Thyroid gland (tissue), 4 donors: ENCODE data around the gene KIF25. TPM values are rescaled to one million over a fixed set of nuclear protein-coding genes. Genes with fewer than 3 reads are reported as not detected.

Experiments
- DNase-seq, 2 donors: peaks; one replicate each; pipeline ENCODE4 v3.0.0-alpha.2; 2019
- H3K27ac ChIP-seq, 3 donors: fragments of 200-600 bp; sonication (generic); 1 replicate in 2 of 3; 2 replicates in 1 of 3; pipeline ENCODE4 v1.5.1; 2016 to 2019; ENCODE audit warnings: mild to moderate bottlenecking in 1 of 3, moderate library complexity in 1 of 3
- H3K27me3 ChIP-seq: fragments of 200-600 bp; sonication (generic); one replicate; pipeline ENCODE4 v1.5.1; 2019
- H3K36me3 ChIP-seq, 2 donors: fragments of 200-600 bp; sonication (generic); one replicate each; pipeline ENCODE4 v1.5.1; 2016 to 2019
- H3K4me1 ChIP-seq, 2 donors: fragments of 200-600 bp; sonication (generic); one replicate each; pipeline ENCODE4 v1.5.1; 2017 to 2019
- H3K4me3 ChIP-seq, 3 donors: fragments of 200-600 bp; sonication (generic); replicated peaks in 1 of 3; 1 replicate in 2 of 3; 2 replicates in 1 of 3; pipeline ENCODE4 v1.5.1; 2016; ENCODE audit warnings: mild to moderate bottlenecking in 1 of 3
- H3K9me3 ChIP-seq: fragments of 200-600 bp; sonication (generic); one replicate; pipeline ENCODE4 v1.5.1; 2017
- POLR2A ChIP-seq, 2 donors: fragments of 450-650 bp; IDR thresholded peaks; one replicate each; pipeline ENCODE4 v1.6.1; 2017; ENCODE audit warnings: antibody characterized with exemption in 2 of 2, mild to moderate bottlenecking in 2 of 2, moderate library complexity in 1 of 2
- WGBS, 2 donors: methylation state at CpG; one replicate each; pipeline ENCODE4 v1.1.5; 2017; 5-methylcytosine and 5-hydroxymethylcytosine counted together
- intact Hi-C: fragments of 100-400 bp; cut with DNase I; formaldehyde crosslinking; loops from one replicate; pipeline ENCODE4 v1.15.1; 2023
- total RNA-seq, 4 donors: library from RNA; depleted of rRNA; stranded (reverse); fragments of >200 nt; gene quantifications; one replicate each; pipeline ENCODE4 v1.2.3, GENCODE V29; 2016
- TF ChIP-seq, protein P1 (sequence below), 6 experiments: fragments of 200-600 bp in 3 of 6; fragments of 450-650 bp in 3 of 6; sonication (generic) in 3 of 6; IDR thresholded peaks; one replicate each; pipeline ENCODE4 v1.5.1; 2016 to 2019; ENCODE audit warnings: antibody characterized with exemption in 6 of 6, mild to moderate bottlenecking in 2 of 6, inconsistent platforms in 1 of 6, moderate library complexity in 1 of 6

KIF25 gene
- total RNA-seq, 4 donors from 2014 or later: not detected

DNA sequence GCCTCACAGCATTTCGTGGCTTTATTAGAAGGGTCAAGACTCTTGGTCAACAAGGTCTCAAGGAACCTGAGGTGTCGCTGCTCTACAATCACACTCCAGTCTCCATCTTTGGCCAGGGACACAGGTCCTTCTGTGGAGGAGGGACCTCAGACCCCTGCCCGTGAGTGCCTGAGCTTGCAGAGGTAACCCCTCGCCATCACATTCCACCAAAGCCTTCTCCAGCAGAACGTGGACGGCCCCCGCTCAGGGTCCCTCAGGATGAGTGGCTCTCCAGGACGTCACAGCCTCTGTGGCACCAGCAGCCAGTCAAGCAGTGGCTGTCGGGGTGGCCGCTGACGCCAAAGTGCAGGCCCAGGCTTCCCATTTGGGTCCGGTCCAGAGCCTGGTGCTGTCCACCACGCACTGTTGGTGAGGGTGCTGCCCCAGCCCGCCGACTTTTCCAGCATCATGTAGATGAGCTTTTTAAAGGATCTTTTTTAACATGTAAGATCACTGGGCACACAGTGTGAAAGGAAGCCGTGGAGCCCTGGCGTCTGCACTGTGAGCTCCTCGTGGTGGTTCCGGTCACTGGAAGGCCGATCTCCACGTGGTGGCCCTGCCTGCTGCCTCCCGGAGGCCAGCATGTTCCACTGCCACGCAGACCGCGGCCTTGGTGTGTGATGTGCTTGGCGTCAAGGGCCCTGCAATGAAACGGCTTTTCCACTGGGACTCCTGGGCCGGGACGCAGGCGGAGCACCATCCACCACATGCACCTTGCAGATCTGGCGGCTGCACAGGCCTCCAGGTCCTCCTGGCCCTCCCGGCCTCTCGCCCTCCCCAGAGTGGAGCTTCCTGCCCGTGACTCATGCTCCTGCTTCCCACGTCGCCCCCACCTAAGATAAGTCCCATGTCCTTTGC, 8.3 kb upstream of the KIF25 start:
- Histone ChIP-seq H3K27ac (no peak overlapping the region), H3K9me3 (no peaks in the 10 kb centered on the region), H3K27me3 (no peaks in the 10 kb centered on the region), H3K36me3 (no peaks in the 10 kb centered on the region), H3K4me1 (no peaks in the 10 kb centered on the region), H3K4me3 (no peak overlapping the region)
- 94% methylated on average over 26 to 27 of the region's 36 CpGs for WGBS, 2 donors
- TF ChIP-seq, protein P1, sequence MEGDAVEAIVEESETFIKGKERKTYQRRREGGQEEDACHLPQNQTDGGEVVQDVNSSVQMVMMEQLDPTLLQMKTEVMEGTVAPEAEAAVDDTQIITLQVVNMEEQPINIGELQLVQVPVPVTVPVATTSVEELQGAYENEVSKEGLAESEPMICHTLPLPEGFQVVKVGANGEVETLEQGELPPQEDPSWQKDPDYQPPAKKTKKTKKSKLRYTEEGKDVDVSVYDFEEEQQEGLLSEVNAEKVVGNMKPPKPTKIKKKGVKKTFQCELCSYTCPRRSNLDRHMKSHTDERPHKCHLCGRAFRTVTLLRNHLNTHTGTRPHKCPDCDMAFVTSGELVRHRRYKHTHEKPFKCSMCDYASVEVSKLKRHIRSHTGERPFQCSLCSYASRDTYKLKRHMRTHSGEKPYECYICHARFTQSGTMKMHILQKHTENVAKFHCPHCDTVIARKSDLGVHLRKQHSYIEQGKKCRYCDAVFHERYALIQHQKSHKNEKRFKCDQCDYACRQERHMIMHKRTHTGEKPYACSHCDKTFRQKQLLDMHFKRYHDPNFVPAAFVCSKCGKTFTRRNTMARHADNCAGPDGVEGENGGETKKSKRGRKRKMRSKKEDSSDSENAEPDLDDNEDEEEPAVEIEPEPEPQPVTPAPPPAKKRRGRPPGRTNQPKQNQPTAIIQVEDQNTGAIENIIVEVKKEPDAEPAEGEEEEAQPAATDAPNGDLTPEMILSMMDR (IDR thresholded peaks at IDR 0.05): no peak
- TF ChIP-seq POLR2A (IDR thresholded peaks at IDR 0.05): no peak
- intact Hi-C loops: no loop called here
- DNase-seq: no peak

DNA sequence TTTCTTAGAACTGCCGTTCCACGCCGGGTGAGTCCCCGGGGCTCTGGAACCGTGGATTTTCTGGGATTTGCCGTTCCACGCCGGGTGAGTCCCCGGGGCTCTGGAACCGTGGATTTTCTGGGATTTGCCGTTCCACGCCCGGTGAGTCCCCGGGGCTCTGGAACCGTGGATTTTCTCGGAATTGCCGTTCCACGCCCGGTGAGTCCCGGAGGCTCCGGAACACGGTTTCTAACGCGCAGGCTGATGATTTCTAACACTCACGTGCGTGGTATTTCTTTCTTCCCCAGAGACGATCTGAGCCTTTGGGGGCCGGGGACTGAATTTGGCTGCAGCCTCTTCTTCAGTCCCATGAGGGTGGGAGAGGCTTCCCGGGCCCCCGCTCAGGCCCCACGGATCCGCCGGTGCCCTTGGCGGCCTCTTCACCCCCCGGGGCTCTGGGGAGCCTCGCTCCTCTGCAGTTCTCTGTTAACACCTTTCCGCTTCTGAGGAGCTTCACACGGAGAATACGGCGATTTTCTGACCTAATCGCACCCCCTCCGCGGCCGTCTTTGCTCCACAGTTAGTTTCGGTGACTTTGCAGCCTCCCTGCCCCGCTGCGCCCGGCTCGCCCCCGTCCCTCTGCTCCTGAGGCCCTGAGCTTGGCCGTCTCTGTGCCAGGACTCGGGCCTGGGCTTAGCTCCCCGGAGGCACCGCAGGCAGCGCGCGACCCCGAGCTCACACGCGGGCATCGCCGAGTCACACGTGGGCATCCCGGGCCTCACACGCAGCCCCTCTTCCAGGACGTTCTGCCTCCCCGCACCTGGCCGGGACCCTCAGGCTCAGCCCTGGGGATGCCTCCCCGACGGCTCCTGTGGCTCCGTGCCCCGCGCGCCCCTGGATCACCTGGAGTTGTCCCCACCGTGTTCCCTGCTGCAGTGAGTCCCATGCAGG, 7.2 kb upstream of the KIF25 start:
- Histone ChIP-seq H3K36me3 (no peaks in the 10 kb centered on the region), H3K4me1 (no peaks in the 10 kb centered on the region), H3K27ac (no peak overlapping the region), H3K4me3 (no peak overlapping the region), H3K27me3 (no peaks in the 10 kb centered on the region), H3K9me3 (no peaks in the 10 kb centered on the region)
- TF ChIP-seq, protein P1 (IDR thresholded peaks at IDR 0.05): no peak
- no peak for TF ChIP-seq POLR2A (IDR thresholded peaks at IDR 0.05)
- WGBS, 2 donors: 94 to 96% methylated on average over 75 of the region's 75 CpGs
- DNase-seq: no peak
- intact Hi-C loops: no loop called here

- Histone ChIP-seq H3K4me3 (no peak overlapping the region), H3K9me3 (no peaks in the 10 kb centered on the region), H3K4me1 (no peaks in the 10 kb centered on the region), H3K36me3 (no peaks in the 10 kb centered on the region), H3K27me3 (no peaks in the 10 kb centered on the region), H3K27ac (no peak overlapping the region)
- intact Hi-C loops: no loop called here
- DNase-seq: no peak
- TF ChIP-seq, protein P1 (IDR thresholded peaks at IDR 0.05): no peak
- no peak for TF ChIP-seq POLR2A (IDR thresholded peaks at IDR 0.05)
- WGBS, 2 donors: 79 to 85% methylated on average over 16 of the region's 16 CpGs
Measured at GRCh38 chr6:167993169-167993568, 4.3 kb upstream of the KIF25 start.

DNA sequence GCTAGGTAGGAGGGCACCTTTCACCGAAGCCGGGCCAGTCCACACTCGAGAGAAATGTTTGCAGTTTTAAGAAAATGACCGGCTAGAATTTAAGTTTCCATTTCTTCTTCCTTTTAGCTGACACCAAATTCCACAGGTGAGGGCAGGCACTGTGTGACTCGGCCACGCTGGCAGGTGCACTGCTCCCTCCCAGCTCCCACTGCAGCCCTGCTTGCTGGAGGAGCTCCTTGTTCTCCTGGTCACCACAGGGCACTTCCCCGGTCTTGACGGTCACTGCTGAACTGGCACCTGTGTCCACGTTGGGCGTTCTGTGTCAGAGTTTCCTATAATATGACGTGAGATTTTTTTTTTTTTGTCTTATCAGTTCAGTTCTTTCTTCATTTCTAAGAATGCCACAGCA, 3.6 kb upstream of the KIF25 start:
- Histone ChIP-seq H3K27ac (no peak overlapping the region), H3K4me1 (no peaks in the 10 kb centered on the region)

More for the DNA sequence above, 3.6 kb upstream of the KIF25 start:
- WGBS, 2 donors: 82 to 87% methylated on average over 11 of the region's 11 CpGs
- Histone ChIP-seq H3K9me3 (no peaks in the 10 kb centered on the region), H3K36me3 (no peaks in the 10 kb centered on the region), H3K4me3 (no peak overlapping the region), H3K27me3 (no peaks in the 10 kb centered on the region)
- no peak for DNase-seq
- intact Hi-C loops: no loop called here
- TF ChIP-seq, protein P1 (IDR thresholded peaks at IDR 0.05): no peak
- TF ChIP-seq POLR2A (IDR thresholded peaks at IDR 0.05): no peak
